ENCODE results near the gene SH3RF3.
"Not testable (repeated sequence)": the region's sequence is repeated elsewhere in the genome, so short reads cannot be mapped to it uniquely, and the experiment has no call there.

Gene SH3RF3

GRCh38 chr2:109159096-109159495 is 30.1 kb downstream of the SH3RF3 start:
- DNase-seq (ENCODE audit: low spot score): no peak

- no peak for DNase-seq (ENCODE audit: low spot score)
These were observed 31.9 kb downstream of the SH3RF3 start for GRCh38 chr2:109160714-109161440.

DNA sequence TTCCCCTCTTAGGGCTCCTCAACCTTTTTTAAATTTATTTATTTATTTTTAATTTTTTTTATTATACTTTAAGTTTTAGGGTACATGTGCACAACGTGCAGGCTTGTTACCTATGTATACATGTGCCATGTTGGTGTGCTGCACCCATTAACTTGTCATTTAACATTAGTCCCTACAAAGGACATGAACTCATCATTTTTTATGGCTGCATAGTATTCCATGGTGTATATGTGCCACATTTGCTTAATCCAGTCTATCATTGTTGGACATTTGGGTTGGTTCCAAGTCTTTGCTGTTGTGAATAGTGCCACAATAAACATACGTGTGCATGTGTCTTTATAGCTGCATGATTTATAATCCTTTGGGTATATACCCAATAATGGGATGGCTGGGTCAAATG is 33.4 kb downstream of the SH3RF3 start:
- not testable (repeated sequence) for DNase-seq (ENCODE audit: low spot score)

GRCh38 chr2:109162999-109163398 is 34.0 kb downstream of the SH3RF3 start:
- DNase-seq (ENCODE audit: low spot score): no peak

DNA sequence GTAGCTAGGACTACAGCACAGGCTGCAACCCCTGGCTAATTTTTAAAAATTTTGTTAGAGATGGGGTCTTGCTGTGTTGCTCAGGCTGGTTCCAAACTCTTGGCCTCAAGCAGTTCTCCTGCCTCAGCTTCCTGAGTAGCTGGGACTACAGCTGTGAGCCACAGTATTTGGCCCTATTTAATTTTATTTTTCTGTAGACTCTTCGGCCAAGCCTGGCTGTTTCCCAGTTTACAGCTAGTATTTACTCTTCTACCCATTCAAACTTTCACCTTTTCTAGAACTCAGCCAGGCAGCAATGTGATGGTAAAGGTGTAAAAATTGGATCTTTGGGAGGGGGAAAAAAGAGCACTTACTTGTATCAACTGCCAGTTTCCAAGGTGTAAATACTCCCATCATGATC is 35.3 kb downstream of the SH3RF3 start:
- DNase-seq (ENCODE audit: low spot score): no peak

DNA sequence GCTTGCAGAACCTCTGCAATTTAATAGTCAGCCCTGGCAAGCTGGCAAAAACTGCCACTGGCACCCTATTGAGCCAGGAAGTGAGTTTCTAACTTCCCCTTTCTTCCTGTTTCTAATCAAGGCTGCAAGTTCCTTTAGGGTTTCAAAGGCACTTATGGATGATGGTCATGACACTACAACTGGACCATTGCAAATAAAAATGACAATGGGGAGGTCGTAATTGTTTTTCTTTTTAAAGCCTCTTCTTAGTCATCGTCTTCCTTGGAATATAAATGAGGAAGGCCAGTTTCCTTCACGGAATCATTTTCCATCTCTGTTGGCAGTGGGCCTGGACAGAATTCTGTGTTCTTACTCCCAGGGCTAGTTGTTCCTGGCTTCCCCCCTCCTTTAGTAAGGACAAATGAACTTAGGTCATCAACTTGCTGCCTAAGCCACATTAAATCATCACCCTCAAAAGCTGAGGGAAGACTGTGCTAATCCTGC is 35.8 kb downstream of the SH3RF3 start:
- DNase-seq (ENCODE audit: low spot score): peak; percentile 62

- peak; percentile 37 for DNase-seq (ENCODE audit: low spot score)
These were observed 37.8 kb downstream of the SH3RF3 start for GRCh38 chr2:109166811-109167210.

GRCh38 chr2:109168086-109168485 is 39.1 kb downstream of the SH3RF3 start:
- DNase-seq (ENCODE audit: low spot score): no peak

- DNase-seq (ENCODE audit: low spot score): no peak
These were observed 39.7 kb downstream of the SH3RF3 start for GRCh38 chr2:109168716-109169115.

DNA sequence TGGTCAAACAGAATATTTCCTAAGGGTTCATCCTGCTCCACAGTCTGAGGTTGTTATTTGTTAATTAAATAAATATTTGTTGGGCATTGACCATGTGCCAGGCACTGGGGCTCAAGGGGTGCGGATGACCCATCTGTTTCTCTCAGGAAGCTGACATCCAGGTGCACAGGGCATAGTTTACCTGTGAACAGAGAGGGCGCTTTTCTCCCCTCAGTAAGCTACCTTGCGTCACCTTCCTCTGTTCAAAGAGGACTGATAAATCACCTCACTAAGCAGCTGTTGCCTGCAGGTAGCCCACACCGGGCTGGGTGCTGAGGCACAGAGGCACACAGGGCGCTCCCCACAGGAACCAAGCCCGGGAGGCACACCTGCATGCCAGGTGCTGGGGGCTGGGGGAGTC is 41.6 kb downstream of the SH3RF3 start:
- DNase-seq (ENCODE audit: low spot score): no peak

- peak; percentile 82 for DNase-seq (ENCODE audit: low spot score)
These were observed 42.7 kb downstream of the SH3RF3 start for GRCh38 chr2:109171444-109172334.

DNA sequence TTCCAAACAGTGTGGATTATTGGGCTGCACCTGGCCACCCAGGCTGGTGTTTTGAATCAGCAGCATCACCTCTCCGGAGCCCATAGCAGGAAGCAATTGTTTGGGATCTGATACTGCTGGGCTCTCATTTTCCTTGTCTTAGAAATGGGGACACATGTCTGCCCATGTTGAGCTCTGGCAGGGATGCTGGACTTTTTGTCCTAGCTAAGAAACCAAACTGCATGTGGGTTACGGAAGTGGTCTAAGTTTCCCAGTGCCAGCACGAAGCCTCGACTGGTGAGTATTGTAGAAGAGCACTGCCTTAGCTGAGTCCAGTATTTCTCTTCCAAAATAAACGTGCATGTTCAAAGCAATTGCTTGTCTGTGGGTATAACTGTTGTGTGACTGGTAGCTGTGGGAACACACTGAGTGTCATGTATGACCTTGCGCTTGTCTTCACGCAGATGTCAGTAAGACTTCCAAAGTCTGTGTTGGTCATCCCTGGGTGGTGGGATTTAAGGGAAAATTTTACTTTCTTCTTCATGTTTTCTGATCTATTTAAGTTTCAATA is 43.6 kb downstream of the SH3RF3 start:
- DNase-seq (ENCODE audit: low spot score): no peak

GRCh38 chr2:109173311-109174171 is 44.5 kb downstream of the SH3RF3 start:
- peak; percentile 85 for DNase-seq (ENCODE audit: low spot score)

- no peak for DNase-seq (ENCODE audit: low spot score)
These were observed 45.2 kb downstream of the SH3RF3 start for GRCh38 chr2:109174214-109174613.

DNA sequence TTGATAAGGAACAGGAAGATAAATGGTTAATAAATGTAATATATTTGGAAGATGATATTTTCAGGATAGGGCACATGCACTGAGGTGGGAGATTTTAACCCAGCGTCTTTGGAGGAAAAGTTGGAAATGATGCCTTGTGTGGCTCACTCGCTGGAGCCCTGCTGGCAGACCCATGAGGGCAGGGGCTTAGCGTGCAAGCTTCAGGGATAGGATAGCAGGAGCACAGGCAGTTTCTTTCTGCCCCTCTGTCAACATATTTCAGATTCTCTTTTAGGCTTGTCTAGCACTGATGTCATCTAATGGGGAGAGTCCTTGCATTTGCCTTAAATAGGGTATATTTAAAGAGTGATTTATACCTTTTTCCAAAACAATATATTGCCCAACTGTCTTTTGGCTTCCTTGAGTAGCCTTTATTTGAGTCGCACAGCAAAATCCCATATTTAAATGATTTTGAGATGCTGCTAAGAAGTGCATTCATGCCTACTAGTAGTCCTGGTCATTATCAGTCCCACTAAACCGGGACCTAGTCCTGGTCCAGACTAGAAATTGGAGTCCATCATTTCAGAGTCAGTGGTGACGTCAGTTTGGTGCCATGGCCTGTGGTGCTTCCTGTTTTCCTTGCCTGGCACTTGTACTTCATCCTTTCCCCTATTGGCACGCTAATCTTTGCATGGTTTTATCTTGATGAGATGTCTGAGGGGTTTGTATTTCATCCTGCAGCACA is 45.8 kb downstream of the SH3RF3 start:
- DNase-seq (ENCODE audit: low spot score): no peak

GRCh38 chr2:109175350-109175678 is 46.3 kb downstream of the SH3RF3 start:
- no peak for DNase-seq (ENCODE audit: low spot score)

DNA sequence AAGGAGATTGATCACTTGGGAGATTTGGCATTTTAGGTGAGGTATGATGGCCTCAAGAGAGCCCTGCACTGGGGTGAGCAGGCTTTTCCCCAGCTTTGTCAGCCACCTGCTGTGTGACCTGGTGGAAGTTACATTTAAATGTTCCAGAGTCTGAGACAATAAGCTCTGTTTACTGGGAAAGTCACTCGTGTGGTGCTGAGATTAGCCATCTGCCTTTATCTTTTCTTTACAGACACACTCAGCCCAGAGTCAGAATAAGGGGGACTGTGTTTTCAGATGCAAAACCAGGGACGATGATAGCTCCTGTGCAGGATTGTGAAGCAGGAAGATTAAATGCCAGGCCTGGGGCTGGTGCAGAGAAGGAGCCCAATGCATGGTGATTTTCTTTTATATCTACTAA is 47.9 kb downstream of the SH3RF3 start:
- DNase-seq (ENCODE audit: low spot score): no peak

DNA sequence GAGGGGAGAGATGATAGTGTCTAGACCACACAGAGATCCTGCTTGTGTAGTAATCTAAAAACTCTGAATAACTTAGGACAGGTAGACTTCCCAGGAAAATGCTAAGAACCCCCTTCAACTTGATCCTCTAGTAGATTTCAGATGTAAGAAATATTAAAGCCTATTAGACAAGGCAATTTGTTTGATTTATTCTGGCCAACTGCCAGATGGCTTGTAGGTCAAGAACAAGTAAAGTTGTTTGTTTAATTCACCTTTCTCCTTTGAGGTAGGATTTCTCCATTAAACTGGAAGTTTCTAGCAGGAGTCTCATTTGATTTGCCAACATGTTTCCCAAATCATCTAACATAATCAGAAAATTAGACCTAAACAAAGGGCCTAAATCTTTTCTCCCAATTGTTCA is 48.6 kb downstream of the SH3RF3 start:
- no peak for DNase-seq (ENCODE audit: low spot score)

GRCh38 chr2:109178968-109179367 is 50.0 kb downstream of the SH3RF3 start:
- no peak for DNase-seq (ENCODE audit: low spot score)

- DNase-seq (ENCODE audit: low spot score): no peak
These were observed 51.8 kb downstream of the SH3RF3 start for GRCh38 chr2:109180786-109181185.

DNA sequence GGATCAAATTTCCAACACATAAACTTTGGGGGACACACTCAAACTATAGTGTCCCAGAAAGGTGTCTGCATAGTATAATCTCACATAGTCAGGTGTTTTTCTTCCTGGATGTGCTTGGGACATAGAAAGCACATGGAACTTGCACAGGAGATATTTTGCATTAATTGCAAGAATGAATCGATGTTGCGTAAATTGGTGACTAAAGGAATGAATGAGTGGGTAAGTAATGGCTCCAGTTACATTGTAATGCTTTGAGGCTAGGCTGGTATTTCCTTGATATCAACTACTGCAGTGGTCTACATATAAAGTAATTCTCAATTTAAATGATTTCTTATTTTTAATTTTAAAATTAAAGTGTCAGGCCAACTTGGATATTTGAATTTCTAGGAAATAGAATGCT is 53.4 kb downstream of the SH3RF3 start:
- no peak for DNase-seq (ENCODE audit: low spot score)

Data from AG08395 (cell line).